Measurements from ENCODE around the gene CASP8.

CASP8 gene

GRCh38 chr2:201242571-201243277 lies 17.6 kb upstream of the CASP8 start:
- no peak for DNase-seq (ENCODE audit: low read depth, low spot score)

GRCh38 chr2:201244829-201245228 lies 15.5 kb upstream of the CASP8 start:
- DNase-seq (ENCODE audit: low read depth, low spot score): no peak

- no peak for DNase-seq (ENCODE audit: low read depth, low spot score)
These were observed 14.1 kb upstream of the CASP8 start for GRCh38 chr2:201246280-201246679.

- DNase-seq (ENCODE audit: low read depth, low spot score): no peak
These were observed 12.0 kb upstream of the CASP8 start for GRCh38 chr2:201248288-201248844.

GRCh38 chr2:201249889-201250288 lies 10.4 kb upstream of the CASP8 start:
- DNase-seq (ENCODE audit: low read depth, low spot score): no peak

GRCh38 chr2:201250741-201251140 lies 9.6 kb upstream of the CASP8 start:
- DNase-seq (ENCODE audit: low read depth, low spot score): no peak

GRCh38 chr2:201254081-201254730 lies 6.1 kb upstream of the CASP8 start:
- DNase-seq (ENCODE audit: low read depth, low spot score): peak; percentile 85

GRCh38 chr2:201255408-201256033 lies 4.8 kb upstream of the CASP8 start:
- no peak for DNase-seq (ENCODE audit: low read depth, low spot score)

GRCh38 chr2:201256082-201256481 lies 4.3 kb upstream of the CASP8 start:
- no peak for DNase-seq (ENCODE audit: low read depth, low spot score)

GRCh38 chr2:201257381-201257955 lies 2.9 kb upstream of the CASP8 start:
- no peak for DNase-seq (ENCODE audit: low read depth, low spot score)

- DNase-seq (ENCODE audit: low read depth, low spot score): peak; percentile 79
These were observed 2.2 kb upstream of the CASP8 start for GRCh38 chr2:201257956-201258665.

- DNase-seq (ENCODE audit: low read depth, low spot score): no peak
These were observed 1.4 kb upstream of the CASP8 start for GRCh38 chr2:201258666-201259615.

- no peak for DNase-seq (ENCODE audit: low read depth, low spot score)
These were observed 1.1 kb downstream of the CASP8 start for GRCh38 chr2:201261471-201261870.

- no peak for DNase-seq (ENCODE audit: low read depth, low spot score)
These were observed 1.6 kb downstream of the CASP8 start for GRCh38 chr2:201261906-201262305.

- DNase-seq (ENCODE audit: low read depth, low spot score): no peak
These were observed 2.4 kb downstream of the CASP8 start for GRCh38 chr2:201262718-201263117.

GRCh38 chr2:201263779-201264178 lies 3.4 kb downstream of the CASP8 start:
- no peak for DNase-seq (ENCODE audit: low read depth, low spot score)

- no peak for DNase-seq (ENCODE audit: low read depth, low spot score)
These were observed 4.3 kb downstream of the CASP8 start for GRCh38 chr2:201264472-201265173.

- DNase-seq (ENCODE audit: low read depth, low spot score): no peak
These were observed 6.3 kb downstream of the CASP8 start for GRCh38 chr2:201266629-201267028.

- DNase-seq (ENCODE audit: low read depth, low spot score): no peak
These were observed 7.1 kb downstream of the CASP8 start for GRCh38 chr2:201267278-201268030.

Data from astrocyte of the hippocampus (primary cell).